Stomach (tissue), 9 donors: ENCODE data around the gene DUSP9. TPM values are rescaled to one million over a fixed set of nuclear protein-coding genes. Genes with fewer than 3 reads are reported as not detected.
"Not testable (repeated sequence)": the region's sequence is repeated elsewhere in the genome, so short reads cannot be mapped to it uniquely, and the experiment has no call there.

ENCODE experiments used
- DNase-seq, 2 donors: peaks; one replicate each; pipeline versions ENCODE4 v3.0.0 to v3.0.0-alpha.2; 2013 to 2019
- H3K27ac ChIP-seq, 5 donors: fragments of 200-600 bp in 4 of 5; sonication (generic) in 4 of 5; one replicate each; pipeline ENCODE4 v1.5.1; 2013 to 2019; ENCODE audit warnings: mild to moderate bottlenecking in 1 of 5, moderate library complexity in 1 of 5
- H3K27me3 ChIP-seq, 3 donors: fragments of 200-600 bp; sonication (generic); one replicate each; pipeline ENCODE4 v1.5.1; 2017 to 2019; ENCODE audit warnings: mixed run types in 1 of 3
- H3K36me3 ChIP-seq, 4 donors: fragments of 200-600 bp; sonication (generic); 1 replicate in 3 of 4; 2 replicates in 1 of 4; pipeline ENCODE4 v1.5.1; 2016 to 2019
- H3K4me1 ChIP-seq, 4 donors: fragments of 200-600 bp; sonication (generic); one replicate each; pipeline ENCODE4 v1.5.1; 2016 to 2019
- H3K4me3 ChIP-seq, 4 donors: fragments of 200-600 bp; sonication (generic) in 3 of 4; one replicate each; pipeline ENCODE4 v1.5.1; 2016 to 2019; ENCODE audit warnings: mild to moderate bottlenecking in 1 of 4
- H3K9me3 ChIP-seq, 4 donors: fragments of 200-600 bp; sonication (generic); one replicate each; pipeline ENCODE4 v1.5.1; 2016 to 2019
- EP300 ChIP-seq: sonication (generic); formaldehyde crosslinking; IDR thresholded peaks from one replicate; pipeline ENCODE4 v1.6.1; 2017; ENCODE audit warnings: antibody characterized with exemption
- POLR2A ChIP-seq, 4 donors: fragments of 450-650 bp; IDR thresholded peaks; one replicate each; pipeline ENCODE4 v1.6.1; 2016; ENCODE audit warnings: antibody characterized with exemption in 4 of 4, control low read depth in 2 of 4, mild to moderate bottlenecking in 1 of 4, moderate library complexity in 1 of 4
- POLR2AphosphoS5 ChIP-seq, 3 donors: sonication (generic); formaldehyde crosslinking; IDR thresholded peaks; one replicate each; pipeline ENCODE4 v1.6.1; 2016; ENCODE audit warnings: antibody characterized with exemption in 3 of 3
- WGBS, 5 donors: extraction: QIAGEN DNeasy Blood & Tissue Kit in 3 of 5; methylation state at CpG; one replicate each; pipeline versions ENCODE4 v1.1.5 to v1.1.7; 2013 to 2018; 5-methylcytosine and 5-hydroxymethylcytosine counted together
- intact Hi-C: fragments of 100-400 bp; cut with DNase I; formaldehyde crosslinking; loops from one replicate; pipeline ENCODE4 v1.15.1; 2023; ENCODE audit warnings: low total_unique reads
- polyA plus RNA-seq, 3 donors: library from polyadenylated mRNA; stranded (reverse); fragments of 200-250 nt; gene quantifications; one replicate each; pipeline ENCODE4 v1.2.3, GENCODE V29; 2013
- total RNA-seq, 5 donors: library from RNA; depleted of rRNA; stranded (reverse); fragments of >200 nt; gene quantifications; one replicate each; pipeline versions ENCODE4 v1.1.0 to v1.2.3, GENCODE V29; 2014 to 2016
- TF ChIP-seq, protein P1 (sequence below), 7 experiments: fragments of 450-650 bp in 4 of 7; fragments of 200-600 bp in 3 of 7; sonication (generic) in 3 of 7; IDR thresholded peaks; one replicate each; pipeline ENCODE4 v1.5.1; 2016 to 2019; ENCODE audit warnings: antibody characterized with exemption in 7 of 7, control low read depth in 2 of 7, mild to moderate bottlenecking in 1 of 7
- donor health status: healthy with polysubstance abuse.
- donor health status: Bipolar disorder and iron deficiency.
- donor health status: healthy.

DUSP9 gene
- total and polyA plus RNA-seq, 8 donors: 0.18 to 0.25 TPM; not detected in 6

DNA sequence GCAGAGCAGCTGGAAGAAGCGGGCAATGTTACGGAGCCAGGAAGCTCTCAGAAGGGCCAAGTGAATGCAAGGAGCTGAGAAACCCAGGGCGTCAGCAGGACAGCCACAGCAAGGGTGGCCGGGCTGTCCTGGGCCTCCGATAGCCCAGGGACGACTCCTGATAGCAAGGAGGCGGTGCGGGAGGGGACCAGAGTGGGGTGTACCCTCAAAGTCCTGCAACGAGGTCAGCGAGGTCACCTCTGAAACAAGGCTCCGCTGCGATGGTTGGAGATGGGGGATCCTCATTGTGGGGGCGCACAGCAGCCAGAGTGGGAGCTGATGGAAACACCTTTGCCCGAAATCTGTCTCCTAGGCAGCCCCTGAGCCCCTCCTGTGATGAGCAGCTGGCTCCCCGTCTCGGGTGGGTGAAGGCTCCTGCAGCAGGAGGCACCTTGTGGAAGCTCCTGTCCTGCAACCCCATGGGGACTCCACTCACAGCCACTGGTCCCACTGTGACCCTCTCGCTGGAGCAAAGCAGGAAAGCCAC, 43.8 kb upstream of the DUSP9 start:
- Histone ChIP-seq H3K4me1 (peaks cover 0 to 14% (median 12%) of the 10 kb centered on the region in 4 donors), H3K27me3 (peaks cover 0 to 7% (median 0%) of the 10 kb centered on the region in 3 donors), H3K27ac (no peak overlapping the region), H3K36me3 (no peaks in the 10 kb centered on the region), H3K9me3 (peaks cover 0 to 7% (median 3%) of the 10 kb centered on the region in 4 donors), H3K4me3 (no peak overlapping the region)
- no peak for DNase-seq
- TF ChIP-seq, protein P1, sequence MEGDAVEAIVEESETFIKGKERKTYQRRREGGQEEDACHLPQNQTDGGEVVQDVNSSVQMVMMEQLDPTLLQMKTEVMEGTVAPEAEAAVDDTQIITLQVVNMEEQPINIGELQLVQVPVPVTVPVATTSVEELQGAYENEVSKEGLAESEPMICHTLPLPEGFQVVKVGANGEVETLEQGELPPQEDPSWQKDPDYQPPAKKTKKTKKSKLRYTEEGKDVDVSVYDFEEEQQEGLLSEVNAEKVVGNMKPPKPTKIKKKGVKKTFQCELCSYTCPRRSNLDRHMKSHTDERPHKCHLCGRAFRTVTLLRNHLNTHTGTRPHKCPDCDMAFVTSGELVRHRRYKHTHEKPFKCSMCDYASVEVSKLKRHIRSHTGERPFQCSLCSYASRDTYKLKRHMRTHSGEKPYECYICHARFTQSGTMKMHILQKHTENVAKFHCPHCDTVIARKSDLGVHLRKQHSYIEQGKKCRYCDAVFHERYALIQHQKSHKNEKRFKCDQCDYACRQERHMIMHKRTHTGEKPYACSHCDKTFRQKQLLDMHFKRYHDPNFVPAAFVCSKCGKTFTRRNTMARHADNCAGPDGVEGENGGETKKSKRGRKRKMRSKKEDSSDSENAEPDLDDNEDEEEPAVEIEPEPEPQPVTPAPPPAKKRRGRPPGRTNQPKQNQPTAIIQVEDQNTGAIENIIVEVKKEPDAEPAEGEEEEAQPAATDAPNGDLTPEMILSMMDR (IDR thresholded peaks at IDR 0.05): no peak
- TF ChIP-seq POLR2A (IDR thresholded peaks at IDR 0.05): no peak
- no peak for TF ChIP-seq EP300
- TF ChIP-seq POLR2AphosphoS5 (IDR thresholded peaks at IDR 0.05): no peak
- intact Hi-C loops: no loop called here
- WGBS, 5 donors: 83 to 98% (median 92%) methylated on average over 8 to 17 of the region's 17 CpGs

DNA sequence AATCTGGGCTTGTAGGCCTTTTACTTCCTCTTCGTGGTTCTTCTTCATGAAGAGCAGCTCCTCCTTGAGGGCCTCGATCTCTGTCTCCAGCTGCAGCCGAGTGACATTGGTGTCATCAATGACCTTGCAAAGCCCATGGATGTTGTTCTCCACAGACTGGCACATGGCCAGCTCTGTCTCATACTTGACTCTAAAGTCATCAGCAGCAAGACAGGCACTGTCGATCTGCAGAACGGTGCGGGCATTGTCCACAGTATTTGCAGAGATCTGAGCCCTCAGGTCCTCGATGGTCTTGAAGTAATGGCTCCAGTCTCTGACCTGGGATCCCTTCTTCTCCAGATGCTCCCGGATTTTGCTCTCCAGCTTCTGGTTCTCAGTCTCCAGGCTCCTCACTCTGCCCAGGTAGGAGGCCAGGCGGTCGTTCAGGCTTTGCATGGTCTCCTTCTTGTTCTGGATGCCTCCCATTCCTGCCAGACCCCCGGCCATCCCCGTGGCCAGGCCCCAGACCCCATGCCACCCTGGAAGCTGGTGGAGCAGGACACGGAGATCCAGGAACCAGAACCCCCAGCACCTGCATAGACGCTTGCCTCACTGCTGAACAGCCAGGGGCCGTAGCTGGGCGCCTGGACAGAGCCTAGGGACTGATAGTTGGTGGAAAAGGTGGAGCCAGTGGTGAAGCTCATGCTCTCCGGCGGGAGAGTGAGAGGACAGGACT, 42.2 kb upstream of the DUSP9 start:
- H3K27ac ChIP-seq, H3K36me3 ChIP-seq, H3K4me3 ChIP-seq, intact Hi-C loops, H3K9me3 ChIP-seq, DNase-seq, H3K27me3 ChIP-seq: not testable (repeated sequence)
- peaks cover 0 to 15% (median 11%) of the 10 kb centered on the region in 4 donors for H3K4me1 ChIP-seq
- 80 to 90% (median 86%) methylated on average over 11 to 18 of the region's 18 CpGs for WGBS, 5 donors

DNA sequence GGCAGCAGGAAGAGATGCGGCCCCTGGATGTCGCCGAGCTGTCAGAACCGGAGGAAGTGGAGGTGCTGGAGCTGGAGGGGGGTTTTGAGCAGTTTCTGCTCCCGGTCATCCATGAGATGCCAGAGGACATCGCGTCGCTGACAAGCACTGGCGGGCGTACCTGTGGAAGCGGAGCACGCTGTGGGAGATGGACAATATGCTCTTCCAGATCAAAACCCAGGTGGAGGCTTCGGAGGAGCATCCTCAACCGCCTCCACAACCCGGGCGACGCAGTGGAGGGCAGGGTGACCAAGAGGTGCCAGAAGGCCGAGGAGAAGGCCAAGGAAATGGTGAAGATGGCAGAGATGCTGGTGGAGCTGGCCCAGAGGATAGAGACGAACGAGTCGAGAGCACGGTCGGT, 40.5 kb upstream of the DUSP9 start:
- Histone ChIP-seq H3K27me3 (peaks cover 0 to 18% (median 5%) of the 10 kb centered on the region in 3 donors), H3K4me1 (peaks cover 0 to 13% (median 9%) of the 10 kb centered on the region in 4 donors), H3K4me3 (no peak overlapping the region), H3K27ac (no peak overlapping the region), H3K36me3 (no peaks in the 10 kb centered on the region), H3K9me3 (no peaks in the 10 kb centered on the region)
- WGBS, 5 donors: 82 to 89% (median 86%) methylated on average over 14 to 23 of the region's 23 CpGs
- TF ChIP-seq EP300 (no peak), POLR2AphosphoS5 (IDR thresholded peaks at IDR 0.05) (no peak), POLR2A (IDR thresholded peaks at IDR 0.05) (no peak)
- TF ChIP-seq, protein P1 (IDR thresholded peaks at IDR 0.05): no peak
- intact Hi-C loops: no loop called here
- no peak for DNase-seq

DNA sequence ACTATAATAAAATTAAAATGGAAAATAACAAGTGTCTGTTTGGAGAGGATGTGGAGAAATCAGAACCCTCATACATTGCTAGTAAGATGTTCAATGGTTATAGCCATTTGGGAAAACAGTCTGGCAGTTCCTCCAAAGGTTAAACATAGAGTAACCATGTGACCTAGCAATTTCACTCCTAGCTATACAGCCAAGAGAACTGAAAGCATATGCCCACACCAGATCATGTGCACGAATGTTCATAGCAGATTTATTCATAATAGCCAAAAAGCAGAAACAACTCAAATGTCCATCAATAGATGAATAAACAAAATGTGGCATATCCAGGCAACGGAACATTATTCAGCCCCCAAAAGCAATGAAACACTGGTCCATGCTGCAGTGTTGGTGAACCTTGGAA, 38.6 kb upstream of the DUSP9 start:
- Histone ChIP-seq H3K9me3 (peaks cover 0 to under 1% (median 0%) of the 10 kb centered on the region in 4 donors), H3K4me1 (peaks cover 0 to 13% (median 9%) of the 10 kb centered on the region in 4 donors), H3K4me3 (no peak overlapping the region), H3K36me3 (no peaks in the 10 kb centered on the region), H3K27ac (no peak overlapping the region), H3K27me3 (peaks cover 0 to 29% (median 5%) of the 10 kb centered on the region in 3 donors)
- TF ChIP-seq POLR2A (IDR thresholded peaks at IDR 0.05): no peak
- TF ChIP-seq, protein P1 (IDR thresholded peaks at IDR 0.05): no peak
- TF ChIP-seq EP300: no peak
- TF ChIP-seq POLR2AphosphoS5 (IDR thresholded peaks at IDR 0.05): no peak
- no peak for DNase-seq
- 49 to 74% (median 62%) methylated on average over 2 of the region's 2 CpGs for WGBS, 5 donors
- intact Hi-C loops: no loop called here

DNA sequence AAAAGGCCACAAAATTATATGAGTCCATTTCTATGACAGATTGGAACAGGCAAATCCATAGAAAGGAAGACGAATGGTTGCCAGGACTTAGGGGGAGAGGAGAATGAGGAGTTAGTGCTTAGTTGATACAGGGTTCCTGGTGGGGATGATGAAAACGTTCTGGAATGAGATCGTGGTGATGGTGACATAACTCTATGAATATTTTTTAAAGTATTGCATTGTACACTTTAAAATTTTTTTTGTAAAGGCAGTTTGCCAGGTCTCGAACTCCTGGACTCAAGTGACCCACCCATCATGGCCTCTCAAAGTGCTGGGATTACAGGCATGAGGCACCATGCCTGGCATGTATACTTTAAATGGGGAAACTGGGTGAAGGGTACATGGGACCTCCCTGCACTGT, 38.2 kb upstream of the DUSP9 start:
- H3K27me3 ChIP-seq: peaks cover 0 to 29% (median 5%) of the 10 kb centered on the region in 3 donors
- no peak for TF ChIP-seq EP300
- no peak for TF ChIP-seq POLR2A (IDR thresholded peaks at IDR 0.05)
- TF ChIP-seq POLR2AphosphoS5 (IDR thresholded peaks at IDR 0.05): no peak
- TF ChIP-seq, protein P1 (IDR thresholded peaks at IDR 0.05): no peak
- 56 to 68% (median 65%) methylated on average over 4 of the region's 4 CpGs for WGBS, 5 donors

More for the DNA sequence above, 38.2 kb upstream of the DUSP9 start:
- Histone ChIP-seq H3K27ac (no peak overlapping the region), H3K4me1 (peaks cover 0 to 13% (median 9%) of the 10 kb centered on the region in 4 donors), H3K9me3 (peaks cover 0 to 5% (median 1%) of the 10 kb centered on the region in 4 donors), H3K36me3 (no peaks in the 10 kb centered on the region), H3K4me3 (no peak overlapping the region)
- intact Hi-C loops: no loop called here
- DNase-seq: no peak
